Esophagus squamous epithelium (tissue), 4 donors: ENCODE results near the gene DIO3.
"Not testable (repeated sequence)": the region's sequence is repeated elsewhere in the genome, so short reads cannot be mapped to it uniquely, and the experiment has no call there.

Experiments used
- POLR2A ChIP-seq, 4 donors: fragments of 450-650 bp; IDR thresholded peaks; one replicate each; pipeline ENCODE4 v1.6.1; 2017; ENCODE audit warnings: antibody characterized with exemption in 4 of 4, mild to moderate bottlenecking in 4 of 4, moderate library complexity in 3 of 4
- TF ChIP-seq, protein P1 (sequence below), 6 experiments: fragments of 450-650 bp in 4 of 6; fragments of 200-600 bp in 2 of 6; sonication (generic) in 2 of 6; IDR thresholded peaks; one replicate each; pipeline ENCODE4 v1.5.1; 2016 to 2019; ENCODE audit warnings: antibody characterized with exemption in 6 of 6, mild to moderate bottlenecking in 4 of 6, moderate library complexity in 4 of 6

DNA sequence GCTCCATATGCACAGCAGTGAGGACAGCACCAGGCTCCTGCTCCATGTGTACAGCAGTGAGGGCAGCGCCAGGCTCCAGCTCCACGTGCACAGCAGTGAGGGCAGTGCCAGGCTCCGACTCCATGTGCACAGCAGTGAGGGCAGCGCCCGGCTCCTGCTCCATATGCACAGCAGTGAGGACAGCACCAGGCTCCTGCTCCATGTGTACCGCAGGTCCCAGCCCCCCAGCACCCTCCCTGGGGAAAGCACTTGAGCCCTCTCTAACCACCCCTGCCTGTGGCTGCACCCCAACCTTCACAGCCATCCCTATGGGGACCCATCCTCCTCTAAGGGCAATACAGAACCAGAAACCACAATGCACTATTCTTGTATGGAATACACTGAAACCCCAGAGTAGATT, 11.2 kb downstream of the DIO3 start:
- TF ChIP-seq POLR2A (IDR thresholded peaks at IDR 0.05), result not testable (repeated sequence)
- TF ChIP-seq, protein P1, sequence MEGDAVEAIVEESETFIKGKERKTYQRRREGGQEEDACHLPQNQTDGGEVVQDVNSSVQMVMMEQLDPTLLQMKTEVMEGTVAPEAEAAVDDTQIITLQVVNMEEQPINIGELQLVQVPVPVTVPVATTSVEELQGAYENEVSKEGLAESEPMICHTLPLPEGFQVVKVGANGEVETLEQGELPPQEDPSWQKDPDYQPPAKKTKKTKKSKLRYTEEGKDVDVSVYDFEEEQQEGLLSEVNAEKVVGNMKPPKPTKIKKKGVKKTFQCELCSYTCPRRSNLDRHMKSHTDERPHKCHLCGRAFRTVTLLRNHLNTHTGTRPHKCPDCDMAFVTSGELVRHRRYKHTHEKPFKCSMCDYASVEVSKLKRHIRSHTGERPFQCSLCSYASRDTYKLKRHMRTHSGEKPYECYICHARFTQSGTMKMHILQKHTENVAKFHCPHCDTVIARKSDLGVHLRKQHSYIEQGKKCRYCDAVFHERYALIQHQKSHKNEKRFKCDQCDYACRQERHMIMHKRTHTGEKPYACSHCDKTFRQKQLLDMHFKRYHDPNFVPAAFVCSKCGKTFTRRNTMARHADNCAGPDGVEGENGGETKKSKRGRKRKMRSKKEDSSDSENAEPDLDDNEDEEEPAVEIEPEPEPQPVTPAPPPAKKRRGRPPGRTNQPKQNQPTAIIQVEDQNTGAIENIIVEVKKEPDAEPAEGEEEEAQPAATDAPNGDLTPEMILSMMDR (IDR thresholded peaks at IDR 0.05), result not testable (repeated sequence)
